HG02798 (cell line): ENCODE data around the gene PRIM2.
"Not testable (repeated sequence)": the region's sequence is repeated elsewhere in the genome, so short reads cannot be mapped to it uniquely, and the experiment has no call there.

ENCODE experiments used
- ATAC-seq: cut with Tn5 transposase; IDR thresholded peaks from one replicate; pipeline ENCODE4 v1.9.1; 2021; ENCODE audit warnings: mild to moderate bottlenecking; ENCODE audit not compliant: unreplicated experiment, poor library complexity

Gene PRIM2

DNA sequence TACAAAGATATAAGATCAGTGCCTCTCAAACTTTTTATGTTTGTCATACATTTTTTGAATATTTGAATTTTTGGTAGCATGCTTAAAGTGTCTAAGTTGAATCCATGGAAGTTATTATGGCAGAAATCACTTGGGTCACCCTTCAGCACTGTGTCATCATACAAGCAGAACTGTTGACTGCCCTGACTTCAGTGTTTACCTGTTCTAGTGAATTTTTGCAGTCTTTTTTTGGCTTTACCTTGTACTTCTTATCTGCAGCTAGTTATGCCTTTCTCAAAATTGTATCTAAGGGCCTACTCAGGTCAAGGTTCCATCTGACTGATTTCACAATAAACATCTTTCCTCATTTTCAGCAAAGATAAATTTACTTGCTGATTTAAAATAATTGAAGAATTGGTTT is 241.7 kb downstream of the PRIM2 start:
- not testable (repeated sequence) for ATAC-seq

DNA sequence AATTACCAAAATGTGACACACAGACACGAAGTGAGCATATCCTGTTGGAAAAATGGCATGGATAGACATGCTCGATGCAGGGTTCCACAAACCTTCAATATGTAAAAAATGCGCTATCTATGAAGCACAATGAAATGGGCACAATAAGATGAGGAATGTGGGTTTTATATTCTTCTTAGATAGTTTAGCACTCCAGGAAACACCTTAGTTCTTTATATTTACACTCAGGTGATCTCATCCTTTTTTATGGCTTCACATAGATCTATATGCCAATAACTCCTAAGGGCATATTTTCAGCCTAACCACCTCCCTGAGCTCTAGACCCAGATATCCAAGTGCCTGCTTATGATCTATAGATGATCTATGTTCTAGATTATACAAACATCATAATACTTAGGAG is 244.8 kb downstream of the PRIM2 start:
- ATAC-seq = not testable (repeated sequence)

DNA sequence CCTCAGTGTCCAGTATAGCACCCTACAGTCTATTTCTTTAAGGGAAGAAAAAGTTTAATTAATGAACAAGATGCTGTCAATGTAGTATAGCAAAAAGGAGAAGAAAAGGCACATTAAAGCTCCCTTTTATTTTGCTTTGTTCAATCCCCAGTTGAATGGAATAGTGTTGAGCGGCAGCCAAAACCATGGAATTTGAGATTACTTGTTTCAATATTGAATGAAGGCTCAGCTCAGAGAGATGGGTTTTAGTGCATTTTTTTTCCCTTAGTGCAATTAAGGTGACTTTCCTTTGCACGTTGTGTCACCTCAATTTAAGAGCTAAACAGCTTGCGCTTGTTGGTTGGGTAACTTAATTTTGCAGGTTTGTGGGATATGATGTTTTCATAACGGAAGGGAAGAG is 254.7 kb downstream of the PRIM2 start:
- ATAC-seq = not testable (repeated sequence)

DNA sequence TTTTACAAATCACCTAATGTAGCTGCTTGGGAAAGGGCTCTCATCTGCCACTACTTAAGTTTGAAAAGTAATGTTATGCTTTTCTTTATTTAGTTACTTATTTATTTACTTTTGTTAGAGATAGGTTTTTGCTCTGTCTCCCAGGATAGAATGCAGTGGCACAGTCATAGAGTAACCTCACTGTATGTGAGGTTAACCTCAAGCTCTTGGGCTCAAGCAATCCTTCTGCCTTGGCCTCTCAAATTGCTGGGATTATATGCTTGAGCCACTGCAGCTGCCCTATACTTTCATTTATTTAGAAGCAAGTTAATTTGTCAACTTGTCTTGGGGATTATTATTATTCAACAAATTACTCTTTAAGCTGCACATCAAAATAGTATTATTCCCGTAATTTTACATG is 255.4 kb downstream of the PRIM2 start:
- ATAC-seq = not testable (repeated sequence)

DNA sequence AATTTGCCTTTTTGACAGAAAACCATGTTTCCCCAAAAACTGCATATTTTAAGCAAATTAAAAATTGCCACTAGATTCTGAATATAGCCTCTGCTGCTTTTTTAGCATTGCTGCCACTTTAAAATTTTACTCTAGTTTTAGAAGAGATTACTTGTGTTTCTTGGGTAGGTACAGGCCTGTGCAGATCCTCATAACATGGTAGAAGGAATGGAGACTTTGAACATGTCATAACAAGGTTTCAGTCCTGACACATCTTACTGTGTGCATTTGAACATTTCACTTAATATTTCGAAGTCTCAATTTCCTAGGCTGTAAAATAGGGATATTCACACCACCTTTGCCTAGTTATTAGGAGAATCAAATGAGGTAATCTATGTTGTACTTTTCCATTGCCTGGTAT is 259.6 kb downstream of the PRIM2 start:
- not testable (repeated sequence) for ATAC-seq

DNA sequence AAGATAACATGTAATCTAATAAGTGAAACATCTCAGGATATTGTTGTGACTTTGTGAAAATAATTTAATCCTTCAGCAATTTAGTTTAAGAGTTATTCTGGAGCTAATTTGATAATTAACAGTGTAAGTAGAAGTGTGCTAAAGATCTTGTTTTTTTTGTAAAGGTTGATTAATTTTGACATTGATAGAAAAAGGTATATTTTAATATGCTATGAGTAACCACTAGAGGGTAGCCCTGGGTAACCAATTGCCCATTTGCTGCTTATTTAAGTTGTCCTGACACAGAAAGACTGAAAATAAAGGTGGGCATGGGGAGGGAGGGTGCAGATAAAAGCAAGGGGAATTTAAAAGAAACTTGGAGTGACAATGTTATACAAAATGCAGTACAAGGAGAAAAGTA is 262.1 kb downstream of the PRIM2 start:
- ATAC-seq = peak; percentile 39

DNA sequence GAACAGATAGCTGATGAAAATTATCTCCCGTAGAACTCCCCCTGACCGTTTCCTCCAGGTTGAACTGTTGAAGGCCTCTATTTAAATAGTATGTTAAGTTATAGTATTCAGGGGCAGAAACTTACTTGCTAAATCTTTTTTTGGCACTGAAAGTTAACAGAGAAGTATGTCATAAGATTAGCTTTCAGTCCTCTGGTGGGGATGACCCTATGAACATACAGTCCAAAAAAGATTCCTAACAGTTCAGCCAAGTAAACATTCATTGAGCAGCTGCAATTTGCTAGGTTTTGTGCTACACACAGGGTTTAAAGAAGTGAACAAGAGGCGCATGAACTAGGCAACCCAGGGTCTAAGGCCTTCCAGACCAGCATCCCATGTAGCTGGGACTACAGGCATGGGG is 264.2 kb downstream of the PRIM2 start:
- ATAC-seq = not testable (repeated sequence)

DNA sequence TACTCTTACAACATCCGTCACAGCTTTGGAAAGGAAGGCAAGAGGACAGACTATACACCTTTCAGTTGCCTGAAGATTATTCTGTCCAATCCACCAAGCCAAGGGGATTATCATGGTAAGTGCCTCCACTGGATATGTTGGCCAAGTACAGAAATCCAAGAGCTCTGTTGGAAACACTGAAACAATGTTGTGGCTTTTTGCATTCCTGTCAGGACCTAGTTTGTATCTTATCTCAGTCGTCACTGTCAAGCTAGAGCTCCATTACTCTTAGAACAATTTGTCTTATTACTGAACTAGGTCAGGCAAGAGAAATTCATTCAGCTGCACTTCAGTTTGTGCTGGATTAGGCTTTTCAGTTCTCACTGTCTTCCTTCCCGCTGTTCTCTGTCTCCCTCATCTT is 283.7 kb downstream of the PRIM2 start:
- ATAC-seq = not testable (repeated sequence)

DNA sequence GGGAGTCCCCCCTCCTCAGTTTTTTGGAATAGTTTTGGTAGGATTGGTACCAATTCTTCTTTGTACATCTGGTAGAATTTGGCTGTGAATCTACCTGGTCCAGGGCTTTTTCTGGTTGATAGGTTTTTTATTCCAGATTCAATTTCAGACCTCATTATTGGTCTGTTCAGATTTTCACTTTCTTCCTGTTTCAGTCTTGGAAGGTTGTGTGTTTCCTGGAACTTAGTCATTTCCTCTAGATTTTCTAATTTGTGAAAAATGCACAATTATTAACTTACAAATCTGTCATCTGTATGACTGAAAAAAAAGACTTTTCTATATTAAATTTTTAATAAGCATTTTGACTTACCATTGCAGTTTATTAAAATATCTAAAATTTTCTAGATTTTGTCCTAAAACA is 287.9 kb downstream of the PRIM2 start:
- not testable (repeated sequence) for ATAC-seq

DNA sequence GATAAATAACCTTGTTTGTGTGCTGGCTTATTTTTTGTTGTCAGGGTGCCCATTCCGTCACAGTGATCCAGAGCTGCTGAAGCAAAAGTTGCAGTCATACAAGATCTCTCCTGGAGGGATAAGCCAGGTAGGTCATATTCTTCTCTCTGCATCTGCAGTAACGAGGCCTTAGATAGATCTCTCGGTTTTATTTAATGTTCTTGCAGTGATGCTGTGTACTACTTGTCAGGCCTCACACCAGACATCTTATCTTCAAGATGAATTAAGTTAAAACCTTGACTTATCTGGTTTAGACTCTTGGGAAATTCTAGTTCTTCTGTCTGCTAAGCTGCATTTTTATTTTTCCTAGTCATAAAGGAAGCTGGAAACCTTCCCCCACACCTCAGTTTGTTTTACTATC is 288.9 kb downstream of the PRIM2 start:
- not testable (repeated sequence) for ATAC-seq

DNA sequence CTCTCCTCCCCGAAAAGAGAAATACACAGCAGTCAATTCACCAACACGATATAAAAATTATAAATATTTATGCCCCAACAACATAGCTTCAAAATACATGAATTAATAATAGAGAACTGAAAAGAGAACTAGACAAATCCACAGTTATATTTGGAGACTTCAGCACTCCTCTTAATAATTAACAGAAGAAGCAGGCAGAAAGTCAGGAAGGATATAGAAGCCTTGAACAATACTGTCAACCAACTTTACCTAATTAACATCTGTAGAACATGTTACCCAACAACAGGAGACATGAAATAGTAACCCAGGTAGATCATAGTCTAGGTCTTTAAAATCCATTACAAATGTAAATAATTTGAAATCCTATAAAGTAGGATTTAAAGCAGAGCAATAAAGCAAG is 293.2 kb downstream of the PRIM2 start:
- ATAC-seq = not testable (repeated sequence)

DNA sequence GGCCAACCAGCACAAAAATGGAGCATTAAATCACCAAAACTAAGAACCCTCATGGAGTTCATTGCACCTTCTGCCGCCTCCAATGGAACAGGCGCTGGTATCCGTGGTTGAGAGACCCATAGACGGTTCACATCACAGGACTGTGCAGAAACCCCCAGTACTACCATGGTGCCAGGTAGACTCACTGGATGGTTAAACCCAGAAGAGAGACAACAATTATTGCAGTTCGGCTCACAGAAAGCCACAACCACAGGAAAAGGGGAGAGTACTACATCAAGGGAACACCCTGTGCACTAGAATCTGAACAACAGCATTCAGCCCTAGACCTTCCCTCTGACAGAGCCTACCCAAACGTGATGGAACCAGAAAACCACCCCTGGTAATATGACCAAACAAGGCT is 301.5 kb downstream of the PRIM2 start:
- not testable (repeated sequence) for ATAC-seq

DNA sequence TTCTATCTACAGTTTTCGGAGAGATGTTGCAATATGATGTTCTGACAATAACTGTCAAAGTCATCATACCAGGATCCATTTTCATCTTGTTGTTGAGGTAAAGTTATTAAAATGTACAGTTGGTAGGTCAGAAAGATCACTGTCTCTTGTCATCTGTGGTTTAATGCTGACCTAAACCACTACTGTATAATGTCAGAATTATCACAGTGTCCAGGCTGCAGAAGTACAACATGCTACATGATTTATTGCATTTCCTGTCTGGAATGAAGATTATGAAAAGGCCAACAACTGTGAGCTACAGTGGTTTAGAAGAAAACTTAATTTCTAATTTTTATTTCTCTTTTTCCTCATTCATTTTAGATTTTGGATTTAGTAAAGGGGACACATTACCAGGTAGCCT is 314.3 kb downstream of the PRIM2 start:
- ATAC-seq = not testable (repeated sequence)

DNA sequence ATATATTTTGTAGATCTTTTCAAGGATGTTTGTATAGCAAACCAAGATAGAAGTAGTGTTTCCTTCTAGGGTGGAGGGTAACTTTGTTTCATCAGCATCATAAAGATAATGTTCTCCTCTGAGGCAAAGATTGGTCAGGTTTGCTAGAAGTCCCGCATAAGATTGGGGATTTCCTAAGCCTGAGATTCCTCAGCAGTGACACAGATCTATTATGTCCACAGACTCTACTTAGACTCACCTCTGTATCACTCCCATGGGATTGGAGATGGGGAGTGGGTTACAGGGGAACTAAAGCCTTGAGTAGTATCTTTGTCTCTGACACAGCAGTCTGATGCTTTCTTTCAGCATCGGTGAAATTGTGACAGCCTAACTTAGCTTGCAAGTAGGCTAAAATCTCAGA is 341.1 kb downstream of the PRIM2 start:
- not testable (repeated sequence) for ATAC-seq

DNA sequence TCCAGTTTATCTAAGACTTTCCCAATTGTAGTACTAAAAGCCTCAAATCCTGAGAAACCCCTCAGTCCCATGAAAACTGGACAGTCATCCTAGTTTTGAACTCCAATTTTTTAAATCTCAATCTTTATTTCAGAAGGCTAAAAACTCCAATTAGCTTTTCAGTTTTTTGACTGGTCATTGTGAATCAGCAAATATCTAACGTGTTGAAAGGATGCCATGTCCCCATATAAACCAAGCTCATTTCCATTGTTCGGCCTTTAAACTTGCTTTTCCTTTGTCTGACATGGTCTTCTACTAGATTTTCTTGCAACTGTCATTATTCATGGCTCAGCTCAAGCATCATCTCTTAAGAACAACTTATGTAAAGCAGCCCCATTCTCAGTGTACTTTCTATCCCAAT is 342.4 kb downstream of the PRIM2 start:
- not testable (repeated sequence) for ATAC-seq

DNA sequence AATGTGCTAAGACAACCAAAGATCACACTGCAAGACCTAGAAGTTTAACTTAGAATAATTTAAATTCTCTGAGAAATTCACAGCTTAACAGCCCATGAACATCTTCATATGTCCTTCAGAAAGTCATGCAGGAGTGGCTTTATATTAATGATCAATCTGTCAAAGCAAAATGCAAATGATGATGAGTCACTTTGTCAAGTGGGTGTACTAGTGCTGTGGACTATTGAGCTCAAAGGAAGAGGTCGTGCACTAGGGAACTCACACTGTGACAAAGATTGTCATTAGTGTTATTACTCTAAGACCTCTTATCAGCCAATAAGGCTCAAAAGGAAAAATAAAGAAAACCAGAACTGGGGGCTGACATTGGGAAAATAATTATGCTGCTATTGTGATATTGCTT is 343.5 kb downstream of the PRIM2 start:
- not testable (repeated sequence) for ATAC-seq

DNA sequence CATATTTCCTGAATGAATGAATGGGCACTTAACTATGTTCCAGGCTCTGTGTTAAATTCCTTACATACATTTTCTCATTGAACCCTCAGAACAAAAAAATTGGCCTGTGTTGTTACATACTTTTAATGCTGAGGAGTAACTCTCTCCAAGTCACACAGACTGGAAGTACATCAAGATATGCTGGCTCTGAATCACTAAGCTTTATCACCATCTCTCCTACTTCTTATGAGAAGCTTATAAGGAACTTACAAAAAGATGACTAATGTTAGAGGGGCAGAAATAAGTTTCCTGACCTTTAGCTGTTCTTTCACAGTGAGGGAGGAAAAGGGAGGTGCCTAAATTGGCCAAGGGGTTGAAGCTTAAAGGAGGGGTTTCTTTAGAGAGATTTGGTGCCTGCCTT is 350.7 kb downstream of the PRIM2 start:
- not testable (repeated sequence) for ATAC-seq

DNA sequence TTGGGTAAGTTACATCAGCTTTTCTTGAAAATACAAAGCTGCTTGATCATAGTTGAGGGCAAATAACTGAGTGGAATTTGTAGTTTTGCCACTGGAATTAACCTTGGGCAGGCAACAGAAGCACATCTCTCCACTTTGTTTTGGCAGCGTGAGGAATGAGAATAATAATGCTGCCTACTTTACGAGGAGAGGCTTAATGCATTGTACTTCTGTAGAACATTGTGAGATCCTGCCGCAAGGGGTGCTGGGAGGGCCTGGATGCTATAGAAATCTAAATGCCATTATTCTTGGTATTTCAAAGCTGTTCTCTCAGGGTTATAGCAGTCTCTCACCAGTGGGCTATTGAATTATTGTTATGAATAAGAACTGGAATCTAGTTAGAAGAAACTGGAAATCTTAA is 353.8 kb downstream of the PRIM2 start:
- not testable (repeated sequence) for ATAC-seq

DNA sequence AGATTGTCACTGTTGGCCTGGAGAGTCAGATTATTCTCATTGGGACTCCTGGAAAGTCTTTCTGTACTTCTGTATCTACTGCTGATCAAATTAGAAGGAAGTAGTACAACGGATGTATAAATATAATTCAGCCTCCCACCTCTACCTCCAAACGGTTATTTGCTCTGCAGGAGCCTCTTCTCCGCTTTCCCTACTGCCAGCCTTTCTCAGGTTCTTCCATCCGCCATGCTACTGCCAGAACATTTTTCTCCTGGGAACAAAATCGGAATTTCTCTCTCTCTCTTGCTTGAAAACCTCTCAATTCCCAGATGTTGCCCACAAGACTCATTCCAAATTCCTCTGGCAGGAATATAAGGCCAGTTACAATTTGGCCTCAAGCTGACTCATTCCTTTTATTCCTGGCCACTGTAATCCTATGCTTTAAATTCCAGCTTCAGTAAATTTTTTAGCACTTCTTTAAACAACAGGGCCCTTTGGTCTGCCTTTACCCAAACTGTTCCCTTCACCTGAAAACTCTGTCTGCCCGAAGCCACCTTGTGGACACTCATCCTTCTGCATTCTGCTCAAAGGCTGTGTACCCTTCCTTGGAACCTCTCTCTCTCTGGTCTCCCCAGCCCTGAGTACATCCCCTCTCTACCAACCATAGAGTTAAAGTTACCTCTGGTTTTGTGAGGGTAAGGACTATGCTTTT is 354.7 kb downstream of the PRIM2 start:
- not testable (repeated sequence) for ATAC-seq

DNA sequence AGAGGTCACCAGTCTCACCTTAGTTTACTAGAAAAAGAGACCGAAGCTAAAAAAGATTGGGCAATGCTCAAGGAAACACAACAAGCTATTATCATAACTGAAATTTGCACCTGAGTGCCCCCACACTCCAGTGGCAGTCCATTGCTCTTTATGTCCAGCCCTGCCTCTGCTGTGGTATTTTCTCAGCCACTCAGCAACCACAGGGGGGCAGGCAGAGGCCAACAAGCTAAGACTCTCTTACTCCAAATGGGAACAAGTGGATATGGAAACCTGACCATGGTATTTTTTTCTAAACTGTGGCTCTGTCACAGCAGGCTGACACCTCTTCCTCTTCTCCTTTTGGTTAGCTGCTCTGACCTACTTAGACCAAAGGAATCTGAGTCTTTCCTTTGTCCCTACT is 355.9 kb downstream of the PRIM2 start:
- not testable (repeated sequence) for ATAC-seq

DNA sequence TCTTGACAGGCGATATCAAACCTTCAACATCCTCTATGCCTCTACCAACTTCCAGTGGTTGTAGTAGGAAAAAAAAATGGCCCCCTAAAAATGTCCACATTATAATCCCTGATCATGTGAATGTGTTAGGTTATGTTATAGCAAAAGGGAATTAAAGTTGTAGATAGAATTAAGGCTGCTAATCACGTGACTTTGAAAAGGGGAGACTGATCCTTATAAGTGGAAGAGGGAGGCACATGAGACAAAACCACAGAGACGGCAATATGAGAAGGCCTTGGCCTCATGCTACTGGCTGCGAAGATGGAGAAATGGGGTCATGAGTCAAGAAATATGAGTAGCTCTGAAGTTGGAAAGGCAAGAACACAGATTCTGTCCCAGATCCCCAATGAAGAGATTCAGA is 358.0 kb downstream of the PRIM2 start:
- ATAC-seq = not testable (repeated sequence)

DNA sequence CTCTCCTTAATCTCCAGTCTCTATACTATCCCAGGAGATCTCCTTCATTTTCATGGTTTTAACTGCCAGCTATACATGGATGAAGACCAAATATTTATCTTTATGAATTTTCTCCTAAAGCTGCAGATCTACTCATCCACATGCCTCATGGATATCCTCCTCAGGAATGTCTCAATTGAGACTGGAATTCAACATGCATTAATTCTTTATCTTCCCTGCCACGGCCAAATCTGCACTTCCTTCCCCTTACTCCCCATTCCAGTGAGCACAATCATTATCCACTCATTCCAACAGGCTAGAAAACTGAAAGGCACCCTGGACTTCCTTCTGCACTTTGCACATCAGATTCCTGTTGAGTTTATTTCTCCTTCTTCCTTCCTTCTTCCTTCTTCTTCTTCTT is 379.0 kb downstream of the PRIM2 start:
- not testable (repeated sequence) for ATAC-seq
